ENCODE measurements around the gene SLC38A4.

The SLC38A4 gene

GRCh38 chr12:46825591-46826414, at the start of gene SLC38A4:
TSS of gene SLC38A4 (minus strand) at chr12:46825997. CDS start at chr12:46793071, 32,926 bp downstream.
- TF ChIP-seq, protein P1, sequence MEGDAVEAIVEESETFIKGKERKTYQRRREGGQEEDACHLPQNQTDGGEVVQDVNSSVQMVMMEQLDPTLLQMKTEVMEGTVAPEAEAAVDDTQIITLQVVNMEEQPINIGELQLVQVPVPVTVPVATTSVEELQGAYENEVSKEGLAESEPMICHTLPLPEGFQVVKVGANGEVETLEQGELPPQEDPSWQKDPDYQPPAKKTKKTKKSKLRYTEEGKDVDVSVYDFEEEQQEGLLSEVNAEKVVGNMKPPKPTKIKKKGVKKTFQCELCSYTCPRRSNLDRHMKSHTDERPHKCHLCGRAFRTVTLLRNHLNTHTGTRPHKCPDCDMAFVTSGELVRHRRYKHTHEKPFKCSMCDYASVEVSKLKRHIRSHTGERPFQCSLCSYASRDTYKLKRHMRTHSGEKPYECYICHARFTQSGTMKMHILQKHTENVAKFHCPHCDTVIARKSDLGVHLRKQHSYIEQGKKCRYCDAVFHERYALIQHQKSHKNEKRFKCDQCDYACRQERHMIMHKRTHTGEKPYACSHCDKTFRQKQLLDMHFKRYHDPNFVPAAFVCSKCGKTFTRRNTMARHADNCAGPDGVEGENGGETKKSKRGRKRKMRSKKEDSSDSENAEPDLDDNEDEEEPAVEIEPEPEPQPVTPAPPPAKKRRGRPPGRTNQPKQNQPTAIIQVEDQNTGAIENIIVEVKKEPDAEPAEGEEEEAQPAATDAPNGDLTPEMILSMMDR (IDR thresholded peaks at IDR 0.05; ENCODE audit: extremely low read depth, insufficient read depth, missing control alignments), result no peak
- in situ Hi-C loops (cut with MboI; ENCODE audit: low pct_unique_long_range_greater_than_20kb, low sequenced_read_pairs, unreplicated experiment), result no loop called here
- DNase-seq (ENCODE audit: low spot score), result no peak

GRCh38 chr12:46875095-46875494, 49.3 kb upstream of the SLC38A4 start:
- DNase-seq (ENCODE audit: low spot score), result no peak
- TF ChIP-seq, protein P1 (IDR thresholded peaks at IDR 0.05; ENCODE audit: extremely low read depth, insufficient read depth, missing control alignments), result no peak
- in situ Hi-C loops (cut with MboI; ENCODE audit: low pct_unique_long_range_greater_than_20kb, low sequenced_read_pairs, unreplicated experiment), result no loop called here

- TF ChIP-seq, protein P1 (IDR thresholded peaks at IDR 0.05; ENCODE audit: extremely low read depth, insufficient read depth, missing control alignments), result no peak
- in situ Hi-C loops (cut with MboI; ENCODE audit: low pct_unique_long_range_greater_than_20kb, low sequenced_read_pairs, unreplicated experiment), result no loop called here
- no peak for DNase-seq (ENCODE audit: low spot score)
Observed at GRCh38 chr12:46874642-46875041, 48.8 kb upstream of the SLC38A4 start.

DNA sequence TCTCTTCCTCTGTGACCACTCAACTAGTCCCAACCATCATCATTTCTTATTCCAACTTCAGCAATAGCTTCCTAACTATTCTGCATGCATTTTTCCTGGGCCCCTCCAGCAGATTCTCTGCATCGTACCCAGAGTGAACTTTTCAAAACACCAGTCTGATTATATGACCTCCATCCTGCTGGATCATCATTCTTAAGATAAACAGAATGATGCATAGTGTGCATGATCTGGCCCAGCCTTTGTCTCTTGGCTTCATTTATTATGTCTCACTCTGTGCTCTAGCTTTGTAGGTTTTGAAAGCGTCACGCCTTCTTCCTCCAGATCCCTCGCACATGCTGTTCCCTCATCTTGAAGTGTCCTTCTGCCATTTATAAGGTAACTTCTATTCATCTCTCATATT, 46.3 kb upstream of the SLC38A4 start:
- in situ Hi-C loops (cut with MboI; ENCODE audit: low pct_unique_long_range_greater_than_20kb, low sequenced_read_pairs, unreplicated experiment), result no loop called here
- DNase-seq (ENCODE audit: low spot score), result no peak
- TF ChIP-seq, protein P1 (IDR thresholded peaks at IDR 0.05; ENCODE audit: extremely low read depth, insufficient read depth, missing control alignments), result no peak

DNA sequence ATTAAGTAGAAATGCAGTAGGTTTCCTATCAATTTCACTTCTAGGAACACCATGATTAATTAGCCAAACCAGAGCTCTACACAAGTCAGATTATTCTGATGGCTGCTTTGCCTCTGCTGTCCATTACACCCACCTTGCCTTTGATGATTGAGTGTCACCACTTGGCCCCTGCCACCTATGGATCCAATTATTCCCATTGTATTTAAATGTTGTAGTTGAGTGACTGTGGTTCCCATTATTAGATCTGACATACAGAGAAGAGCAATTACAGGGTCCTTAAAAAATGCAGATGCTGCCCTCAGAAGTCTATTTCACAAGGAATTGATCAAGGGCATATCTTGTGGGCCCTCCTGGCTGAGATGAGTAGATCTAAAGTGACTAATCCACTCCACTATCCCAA, 39.5 kb upstream of the SLC38A4 start:
- no peak for DNase-seq (ENCODE audit: low spot score)
- in situ Hi-C loops (cut with MboI; ENCODE audit: low pct_unique_long_range_greater_than_20kb, low sequenced_read_pairs, unreplicated experiment), result no loop called here
- TF ChIP-seq, protein P1 (IDR thresholded peaks at IDR 0.05; ENCODE audit: extremely low read depth, insufficient read depth, missing control alignments), result no peak

- TF ChIP-seq, protein P1 (IDR thresholded peaks at IDR 0.05; ENCODE audit: extremely low read depth, insufficient read depth, missing control alignments), result no peak
- in situ Hi-C loops (cut with MboI; ENCODE audit: low pct_unique_long_range_greater_than_20kb, low sequenced_read_pairs, unreplicated experiment), result no loop called here
- DNase-seq (ENCODE audit: low spot score), result no peak
Observed at GRCh38 chr12:46858368-46858767, 32.6 kb upstream of the SLC38A4 start.
